ENCODE results near the gene MITF. TPM values are rescaled to one million over a fixed set of nuclear protein-coding genes. Genes with fewer than 3 reads are reported as not detected.

MITF gene
- total and polyA plus RNA-seq, 2 of the 4 experiments (the other 2 are of a cell fraction) = 6.5 to 16.7 TPM

GRCh38 chr3:69787436-69788168 is 48.3 kb downstream of the MITF start:
- BruUV-seq (replicated peaks) = no TSS peak
- intact Hi-C loops (cut with micrococcal nuclease) = no loop called here
- Histone ChIP-seq H3K4me3 (ENCODE audit: insufficient read depth, low read depth, low read length) (no peak overlapping the region), H3K9me3 (ENCODE audit: control insufficient read depth, insufficient read depth, low read length) (no peaks in the 10 kb centered on the region), H4K91ac (ENCODE audit: insufficient read depth, low read depth, low read length) (peak overlapping the region; percentile 83), H2AK5ac (ENCODE audit: low read depth, low read length) (peak overlapping the region; percentile 26; the same call in 1 of the 2 replicates), H2BK5ac (ENCODE audit: low read depth, low read length, poor library complexity, severe bottlenecking) (peak overlapping the region; percentile 92), H3K27ac (ENCODE audit: insufficient read depth, low read length) (peak overlapping the region; percentile 83), H3K9me1 (ENCODE audit: insufficient read depth, low read length) (peaks cover 12% of the 10 kb centered on the region), H2BK20ac (ENCODE audit: low read depth, low read length) (peak overlapping the region; percentile 98), H3K23ac (ENCODE audit: low read depth, low read length) (peak overlapping the region; percentile 91), H3K18ac (ENCODE audit: low read depth, low read length) (peak overlapping the region; percentile 100), H4K5ac (ENCODE audit: low read depth, low read length) (peak overlapping the region; percentile 97), H2AK9ac (replicated peaks; ENCODE audit: low read depth, low read length, poor library complexity) (no peak overlapping the region), H3K4me1 (ENCODE audit: control insufficient read depth, insufficient read depth, low read length) (peaks cover 23% of the 10 kb centered on the region), H2BK120ac (ENCODE audit: low read depth, low read length) (peak overlapping the region; percentile 81), H3K14ac (replicated peaks; ENCODE audit: low read depth, low read length) (peak overlapping the region; percentile 86), H3K79me1 (ENCODE audit: low read depth in 1 of 2, low read length in 2 of 2) (peaks cover 18 to 31% of the 10 kb centered on the region in 2 experiments), H4K20me1 (ENCODE audit: insufficient read depth, low read length) (no peaks in the 10 kb centered on the region), H3K4me2 (ENCODE audit: low read depth, low read length) (peak overlapping the region; percentile 85), H2AFZ (replicated peaks; ENCODE audit: low read length, poor library complexity) (no peak overlapping the region), H3K4ac (ENCODE audit: low read depth, low read length) (peak overlapping the region; percentile 87), H3K56ac (ENCODE audit: extremely low read depth, insufficient read depth, low read length) (peak overlapping the region; percentile 61), H3K9ac (ENCODE audit: low read depth, low read length) (peak overlapping the region; percentile 42; the same call in 1 of the 2 replicates), H2BK15ac (ENCODE audit: low read depth, low read length) (peak overlapping the region; percentile 97), H3K27me3 (ENCODE audit: control insufficient read depth, insufficient read depth, low read length) (no peaks in the 10 kb centered on the region), H3K36me3 (ENCODE audit: control insufficient read depth, insufficient read depth, low read length) (no peaks in the 10 kb centered on the region), H4K8ac (ENCODE audit: low read depth in 2 of 2, low read length in 2 of 2) (peak overlapping the region; percentile 55 to 84)
- ChIA-PET CTCF (no interaction called here), POLR2A (ENCODE audit: unreplicated experiment) (no interaction called here)
- DNase-seq = peak; percentile 83
- dilution Hi-C loops (cut with HindIII; ENCODE audit: low sequenced_read_pairs, unreplicated experiment) = no loop called here
- WGBS, 2 experiments (ENCODE audit: extremely low coverage in 2 of 2, insufficient read length in 1 of 2) = 83% methylated on average over 1 of the region's 3 CpGs; no CpG with 5 or more reads in 1 of the 2 experiments
- in situ Hi-C loops (cut with MboI; ENCODE audit: low sequenced_read_pairs) = no loop called here
- TF ChIP-seq FOS (IDR thresholded peaks at IDR 0.05; ENCODE audit: low read depth, low read length) = 0 out of 2 replicates have a peak, but pooled peaks have one; percentile 37
- TF ChIP-seq MAZ (IDR thresholded peaks at IDR 0.05; ENCODE audit: borderline replicate concordance, low read depth, low read length) = no peak
- ATAC-seq (ENCODE audit: low read depth) = peak; percentile 62

All from IMR-90 (cell line).